Gastroesophageal sphincter (tissue), 3 donors: ENCODE measurements around the gene TMTC3.

Source experiments
- POLR2A ChIP-seq, 2 donors: fragments of 450-650 bp; IDR thresholded peaks; one replicate each; pipeline ENCODE4 v1.6.1; 2017; ENCODE audit warnings: antibody characterized with exemption in 2 of 2, mild to moderate bottlenecking in 2 of 2, moderate library complexity in 1 of 2
- TF ChIP-seq, protein P1 (sequence below), 4 experiments: fragments of 200-600 bp in 2 of 4; fragments of 450-650 bp in 2 of 4; sonication (generic) in 1 of 4; IDR thresholded peaks; one replicate each; pipeline ENCODE4 v1.5.1; 2017 to 2019; ENCODE audit warnings: antibody characterized with exemption in 4 of 4, mild to moderate bottlenecking in 2 of 4, moderate library complexity in 2 of 4

DNA sequence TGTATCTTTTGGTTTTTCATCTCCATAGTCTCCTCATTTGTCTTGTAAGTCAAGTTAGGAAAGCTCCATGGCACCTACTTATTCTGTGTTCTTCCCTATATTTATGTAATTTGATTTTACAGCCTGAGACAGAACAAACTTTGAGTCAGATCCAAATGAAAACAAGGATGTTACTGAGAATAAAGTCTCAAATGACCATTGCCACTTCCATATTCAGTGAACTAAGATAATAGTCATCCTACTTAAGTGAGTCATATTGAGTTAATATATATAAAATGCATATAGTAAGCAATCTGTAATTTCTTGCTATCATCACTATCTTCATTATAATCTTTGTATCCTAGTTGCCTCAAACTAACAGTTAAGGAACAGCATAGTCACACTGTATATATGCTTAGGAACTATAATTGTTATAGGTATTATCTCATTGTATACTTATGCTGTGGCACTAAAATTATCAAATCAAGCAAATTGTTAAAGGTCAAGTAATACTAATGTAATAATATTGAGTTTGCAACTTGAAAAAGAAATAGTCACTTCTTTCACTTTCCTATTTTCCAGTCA lies 30.8 kb downstream of the TMTC3 start:
- TF ChIP-seq, protein P1, sequence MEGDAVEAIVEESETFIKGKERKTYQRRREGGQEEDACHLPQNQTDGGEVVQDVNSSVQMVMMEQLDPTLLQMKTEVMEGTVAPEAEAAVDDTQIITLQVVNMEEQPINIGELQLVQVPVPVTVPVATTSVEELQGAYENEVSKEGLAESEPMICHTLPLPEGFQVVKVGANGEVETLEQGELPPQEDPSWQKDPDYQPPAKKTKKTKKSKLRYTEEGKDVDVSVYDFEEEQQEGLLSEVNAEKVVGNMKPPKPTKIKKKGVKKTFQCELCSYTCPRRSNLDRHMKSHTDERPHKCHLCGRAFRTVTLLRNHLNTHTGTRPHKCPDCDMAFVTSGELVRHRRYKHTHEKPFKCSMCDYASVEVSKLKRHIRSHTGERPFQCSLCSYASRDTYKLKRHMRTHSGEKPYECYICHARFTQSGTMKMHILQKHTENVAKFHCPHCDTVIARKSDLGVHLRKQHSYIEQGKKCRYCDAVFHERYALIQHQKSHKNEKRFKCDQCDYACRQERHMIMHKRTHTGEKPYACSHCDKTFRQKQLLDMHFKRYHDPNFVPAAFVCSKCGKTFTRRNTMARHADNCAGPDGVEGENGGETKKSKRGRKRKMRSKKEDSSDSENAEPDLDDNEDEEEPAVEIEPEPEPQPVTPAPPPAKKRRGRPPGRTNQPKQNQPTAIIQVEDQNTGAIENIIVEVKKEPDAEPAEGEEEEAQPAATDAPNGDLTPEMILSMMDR (IDR thresholded peaks at IDR 0.05) = no peak
- TF ChIP-seq POLR2A (IDR thresholded peaks at IDR 0.05) = no peak
